HG02798 (cell line): ENCODE data around the gene SERAC1.
"Not testable (repeated sequence)": the region's sequence is repeated elsewhere in the genome, so short reads cannot be mapped to it uniquely, and the experiment has no call there.

ENCODE experiments used
- ATAC-seq: cut with Tn5 transposase; IDR thresholded peaks from one replicate; pipeline ENCODE4 v1.9.1; 2021; ENCODE audit warnings: mild to moderate bottlenecking; ENCODE audit not compliant: unreplicated experiment, poor library complexity

SERAC1 gene

GRCh38 chr6:158168040-158168289 lies at the start of gene SERAC1:
Gene SERAC1, minus strand, starts transcription at chr6:158168262. Its CDS starts 9,899 bp downstream, at chr6:158158363.
- ATAC-seq: no peak

DNA sequence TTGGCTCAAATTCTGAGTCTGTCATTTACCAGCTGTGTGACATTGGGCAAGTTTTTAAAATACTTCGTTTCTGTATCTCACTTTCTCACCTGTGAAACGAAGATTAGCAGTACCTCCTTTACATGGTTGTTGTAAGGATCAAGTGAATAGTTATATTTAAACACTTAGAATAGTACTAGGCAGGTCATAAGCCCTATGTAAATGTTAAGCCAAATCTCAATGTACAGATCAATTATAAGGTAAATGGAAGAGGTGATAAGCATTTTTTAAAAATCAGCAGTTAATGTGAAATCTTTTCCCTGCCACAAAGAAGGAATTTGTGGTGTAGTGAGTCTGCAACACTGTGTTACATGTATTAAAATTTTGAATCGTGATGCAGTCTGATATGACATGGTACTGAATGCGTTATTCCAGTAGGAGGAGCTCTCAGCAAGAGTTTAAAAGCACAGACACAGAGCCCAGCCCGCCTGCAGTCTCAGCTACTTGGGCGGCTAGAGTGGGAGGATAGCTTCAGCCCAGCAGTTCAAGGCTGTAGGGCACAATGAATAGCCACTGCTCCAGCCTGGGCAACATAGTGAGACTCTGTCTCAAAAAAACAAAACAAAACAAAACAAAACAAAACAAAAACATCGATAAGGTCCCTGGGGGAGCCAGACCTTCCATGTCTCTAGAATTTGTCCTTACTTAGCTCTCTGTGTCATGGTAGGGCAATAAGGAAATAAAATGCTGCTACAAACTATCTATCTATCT lies 46.0 kb upstream of the SERAC1 start:
- ATAC-seq: peak; percentile 97

DNA sequence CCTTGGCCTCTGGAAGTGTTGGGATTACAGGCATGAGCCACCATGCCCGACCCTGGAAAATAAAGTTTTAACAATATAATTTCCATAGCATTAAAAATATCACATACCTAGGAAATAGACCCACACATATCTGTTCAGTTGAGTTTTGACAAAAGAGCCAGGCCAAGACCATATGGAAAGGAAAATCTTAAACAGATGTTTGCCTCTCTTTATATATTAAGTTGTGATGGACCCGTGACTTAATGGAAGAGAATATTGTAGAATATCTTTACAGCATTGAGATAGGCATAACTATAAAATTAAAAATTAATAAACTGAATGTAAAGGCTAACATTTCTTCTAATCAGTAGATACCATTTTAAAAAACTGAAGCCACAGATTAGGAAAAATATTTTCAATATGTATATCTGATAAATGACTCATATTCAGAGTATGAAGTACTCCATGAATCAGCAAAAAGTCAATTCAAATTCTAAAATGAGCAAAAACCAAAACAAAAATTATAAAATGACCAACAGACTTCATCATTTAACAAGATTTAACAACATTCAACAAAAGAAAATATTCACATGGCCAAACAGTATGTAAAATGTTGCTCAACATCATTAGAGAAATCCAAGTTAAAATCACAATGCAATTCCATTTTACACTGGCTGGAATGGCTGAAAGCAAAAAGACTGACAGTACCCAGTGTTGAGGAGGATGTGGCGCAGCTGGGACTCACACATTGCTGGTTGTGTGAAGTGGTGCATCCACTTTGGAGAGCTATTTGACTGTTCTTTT lies 43.4 kb upstream of the SERAC1 start:
- ATAC-seq: no peak

DNA sequence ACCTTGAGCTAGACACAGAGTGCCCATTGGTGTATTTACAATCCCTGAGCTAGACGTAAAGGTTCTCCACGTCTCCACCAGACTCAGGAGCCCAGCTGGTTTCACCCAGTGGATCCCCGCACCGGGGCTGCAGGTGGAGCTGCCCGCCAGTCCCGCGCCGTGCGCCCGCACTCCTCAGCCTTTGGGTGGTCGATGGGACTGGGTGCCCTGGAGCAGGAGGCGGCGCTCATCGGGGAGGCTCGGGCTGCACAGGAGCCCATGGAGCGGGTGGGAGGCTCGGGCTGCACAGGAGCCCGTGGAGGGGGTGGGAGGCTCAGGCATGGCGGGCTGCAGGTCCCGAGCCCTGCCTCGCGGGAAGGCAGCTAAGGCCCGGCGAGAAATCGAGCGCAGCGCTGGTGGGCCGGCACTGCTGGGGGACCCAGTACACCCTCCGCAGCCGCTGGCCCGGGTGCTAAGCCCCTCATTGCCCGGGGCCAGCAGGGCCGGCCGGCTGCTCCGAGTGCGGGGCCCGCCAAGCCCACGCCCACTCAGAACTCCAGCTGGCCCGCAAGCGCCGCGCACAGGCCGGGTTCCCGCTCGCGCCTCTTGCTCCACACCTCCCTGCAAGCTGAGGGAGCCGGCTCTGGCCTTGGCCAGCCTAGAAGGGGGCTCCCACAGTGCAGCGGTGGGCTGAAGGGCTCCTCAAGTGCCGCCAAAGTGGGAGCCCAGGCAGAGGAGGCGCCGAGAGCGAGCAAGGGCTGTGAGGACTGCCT lies 41.7 kb upstream of the SERAC1 start:
- ATAC-seq: not testable (repeated sequence)

DNA sequence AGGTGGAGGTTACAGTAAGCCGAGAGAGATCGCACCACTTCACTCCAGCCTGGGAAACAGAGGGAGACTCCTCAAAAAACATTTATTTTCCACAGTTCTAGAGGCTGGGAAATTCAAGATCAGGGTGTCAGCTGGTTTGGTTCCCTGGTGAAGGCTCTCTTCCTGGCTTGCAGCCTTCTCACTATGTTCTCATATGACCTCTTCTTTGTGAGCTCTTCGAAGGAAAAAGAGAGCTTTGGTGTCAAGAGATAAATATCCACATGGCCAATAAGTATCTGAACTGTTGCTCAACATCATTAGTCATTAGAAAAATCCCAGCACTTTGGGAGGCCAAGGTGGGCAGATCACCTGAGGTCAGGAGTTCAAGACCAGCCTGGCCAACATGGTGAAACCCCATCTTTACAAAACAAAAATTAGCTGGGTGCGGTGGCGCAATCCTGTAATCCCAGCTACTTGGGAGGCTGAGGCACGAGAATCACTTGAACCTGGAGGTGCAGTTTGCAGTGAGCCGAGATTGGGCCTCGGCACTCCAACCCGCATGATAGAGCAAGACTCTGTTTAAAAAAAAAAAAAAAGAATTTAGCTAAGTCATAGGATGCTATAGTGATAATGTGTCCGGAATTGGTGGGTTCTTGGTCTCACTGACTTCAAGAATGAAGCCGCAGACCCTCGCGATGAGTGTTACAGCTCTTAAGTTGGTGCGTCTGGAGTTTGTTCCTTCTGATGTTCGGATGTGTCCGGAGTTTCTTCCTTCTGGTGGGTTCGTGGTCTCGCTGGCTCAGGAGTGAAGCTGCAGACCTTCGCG lies 40.4 kb upstream of the SERAC1 start:
- ATAC-seq: not testable (repeated sequence)

DNA sequence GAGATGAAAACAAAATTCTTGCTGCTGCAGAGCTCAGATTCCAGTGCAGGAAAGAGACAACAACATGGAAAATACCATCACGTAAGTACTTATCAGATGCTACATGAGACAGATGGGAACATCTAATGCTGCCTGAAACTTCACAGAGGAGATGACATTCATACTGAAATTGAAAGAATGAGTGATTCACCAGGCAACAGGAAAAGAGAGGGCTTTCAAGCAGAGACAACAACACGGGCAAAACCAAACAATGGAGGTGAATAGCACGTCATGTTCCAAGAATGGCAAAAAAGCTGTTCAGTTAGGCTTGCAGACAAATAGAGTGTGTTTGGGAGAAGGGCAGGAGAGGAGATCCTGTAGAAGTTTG lies 39.3 kb upstream of the SERAC1 start:
- peak; percentile 96 for ATAC-seq

DNA sequence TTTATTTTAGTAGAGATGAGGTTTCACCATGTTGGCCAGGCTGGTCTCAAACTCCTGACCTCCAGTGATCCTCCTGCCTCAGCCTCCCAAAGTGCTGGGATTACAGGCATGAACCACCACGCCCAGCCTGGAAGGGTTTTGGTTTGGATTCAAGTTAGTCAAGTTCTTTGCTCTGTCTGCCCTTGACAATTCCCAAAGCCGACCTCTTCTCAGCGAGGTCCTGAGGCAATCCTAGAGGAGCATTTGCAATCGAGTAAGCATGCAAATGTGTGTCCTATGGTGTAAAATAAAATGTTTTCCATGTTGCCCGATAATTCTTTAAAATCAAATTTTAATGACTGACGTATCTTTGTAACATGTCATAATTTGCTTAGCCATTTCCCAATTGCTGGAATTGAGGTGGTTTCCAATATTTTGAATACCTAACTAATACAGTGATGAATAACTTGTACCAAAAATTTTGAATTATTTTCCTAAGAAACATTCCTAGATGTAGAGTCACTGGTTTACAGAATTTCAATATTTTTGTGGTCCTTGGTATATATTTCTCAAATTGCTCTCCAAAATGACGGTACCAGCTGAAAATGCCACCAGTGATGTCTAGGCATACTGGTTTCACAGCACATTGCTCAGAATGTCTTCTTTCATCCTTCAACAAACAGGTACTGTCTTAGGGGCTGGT lies 38.8 kb upstream of the SERAC1 start:
- ATAC-seq: no peak

DNA sequence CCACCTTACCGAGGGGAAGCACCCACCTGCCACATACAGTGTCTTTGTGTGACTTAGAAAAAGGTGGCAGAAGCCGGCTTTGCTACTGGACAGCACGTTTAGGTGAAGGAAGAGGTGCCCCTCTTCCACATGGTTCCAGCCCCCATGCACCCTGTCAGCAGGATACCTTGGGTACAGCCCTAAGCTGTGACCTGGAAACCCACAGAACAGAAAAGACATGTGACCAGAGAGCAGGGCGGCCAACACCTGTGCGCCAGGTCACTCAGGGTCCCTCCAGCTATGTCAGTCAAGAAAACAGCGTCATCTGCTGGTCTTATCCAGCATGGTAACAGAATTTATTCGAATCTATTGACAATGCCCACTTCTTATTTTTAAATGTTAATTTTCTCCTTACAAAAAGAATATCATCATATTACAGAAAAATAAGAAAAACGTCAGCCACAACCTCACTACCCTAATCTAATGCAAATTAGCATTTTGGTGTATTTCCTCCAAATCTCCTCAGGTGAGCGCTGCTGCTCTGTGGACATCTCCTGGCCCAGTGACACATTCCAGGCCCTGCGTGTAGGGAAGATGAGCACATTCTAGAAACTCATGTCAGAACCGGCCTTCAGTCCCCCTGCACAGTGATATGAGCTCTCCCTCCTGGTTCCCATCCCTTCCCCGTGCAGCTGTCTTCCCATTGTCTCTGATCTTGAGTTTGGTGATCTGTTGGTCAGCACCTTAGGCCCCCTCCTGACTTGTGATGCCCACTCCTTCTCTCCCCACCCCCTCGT lies 37.3 kb upstream of the SERAC1 start:
- ATAC-seq: no peak

GRCh38 chr6:158198461-158198860 lies 30.4 kb upstream of the SERAC1 start:
- ATAC-seq: no peak

- ATAC-seq: no peak
These were observed 26.6 kb upstream of the SERAC1 start for GRCh38 chr6:158194487-158195280.

DNA sequence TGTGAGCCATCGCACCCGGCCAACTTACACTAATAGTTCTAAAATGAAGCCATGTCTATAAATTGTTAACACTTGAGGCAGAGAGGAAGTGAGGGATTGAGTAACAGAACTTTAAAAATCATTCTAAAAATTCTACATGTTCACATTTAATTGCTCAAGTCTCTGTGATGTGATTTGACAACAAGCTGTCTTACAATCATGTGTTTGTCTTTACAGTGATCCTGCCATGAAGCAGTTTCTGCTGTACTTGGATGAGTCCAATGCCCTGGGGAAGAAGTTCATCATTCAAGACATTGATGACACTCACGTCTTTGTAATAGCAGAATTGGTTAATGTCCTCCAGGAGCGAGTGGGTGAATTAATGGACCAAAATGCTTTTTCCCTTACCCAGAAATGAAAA lies 23.7 kb upstream of the SERAC1 start:
- ATAC-seq: no peak

DNA sequence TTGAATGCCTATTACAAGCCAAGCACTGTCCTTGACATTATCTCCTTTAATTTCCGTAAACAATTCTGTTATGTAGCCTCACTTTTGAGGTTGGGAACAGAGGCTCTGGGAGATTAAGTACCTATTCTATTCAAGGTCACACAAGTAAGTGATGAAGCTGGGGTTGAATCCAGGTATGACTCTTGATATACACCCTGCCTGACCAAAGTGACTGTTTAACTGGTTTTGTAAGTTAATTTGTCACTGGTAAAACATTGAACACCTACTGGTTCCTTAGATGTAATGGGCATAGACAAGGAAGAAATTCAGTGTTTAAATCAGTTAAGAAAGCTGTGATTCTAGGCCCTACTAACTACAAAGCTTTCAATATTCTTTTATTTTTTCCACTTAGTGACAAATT lies 23.0 kb upstream of the SERAC1 start:
- ATAC-seq: no peak

GRCh38 chr6:158188591-158188990 lies 20.5 kb upstream of the SERAC1 start:
- no peak for ATAC-seq

- ATAC-seq: no peak
These were observed 17.8 kb upstream of the SERAC1 start for GRCh38 chr6:158185729-158186456.

- ATAC-seq: no peak
These were observed 16.5 kb upstream of the SERAC1 start for GRCh38 chr6:158184608-158185007.

DNA sequence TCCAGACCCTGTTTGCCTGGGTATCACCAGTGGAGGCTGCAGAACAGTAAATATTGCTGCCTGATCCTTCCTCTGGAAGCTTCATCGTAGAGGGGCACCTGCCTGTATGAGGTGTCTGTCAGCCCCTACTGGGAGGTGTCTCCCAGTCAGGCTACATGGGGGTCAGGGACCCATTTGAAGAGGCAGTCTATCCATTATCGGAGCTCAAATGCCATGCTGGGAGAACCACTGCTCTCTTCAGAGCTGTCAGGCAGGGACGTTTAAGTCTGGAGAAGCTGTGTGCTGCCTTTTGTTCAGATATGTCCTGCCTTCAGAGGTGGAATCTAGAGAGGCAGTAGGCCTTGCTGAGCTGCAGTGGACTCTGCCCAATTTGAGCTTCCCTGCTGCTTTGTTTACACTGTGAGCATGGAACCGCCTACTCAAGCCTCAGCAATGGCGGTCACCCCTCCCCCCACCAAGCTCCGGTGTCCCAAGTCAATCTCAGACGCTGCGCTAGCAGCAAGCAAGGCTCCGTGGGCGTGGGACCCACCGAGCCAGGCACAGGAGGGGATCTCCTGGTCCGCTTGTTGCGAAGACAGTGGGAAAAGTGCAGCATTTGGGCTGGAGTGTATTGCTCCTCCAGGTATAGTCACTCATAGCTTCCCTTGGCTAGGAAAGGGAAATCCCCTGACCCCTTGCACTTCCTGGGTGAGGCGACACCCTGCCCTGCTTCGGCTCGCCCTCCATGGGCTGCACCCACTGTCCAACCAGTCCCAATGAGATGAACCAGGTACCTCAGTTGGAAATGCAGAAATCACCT lies 15.3 kb upstream of the SERAC1 start:
- not testable (repeated sequence) for ATAC-seq

GRCh38 chr6:158177712-158178111 lies 9.7 kb upstream of the SERAC1 start:
- not testable (repeated sequence) for ATAC-seq
